Body of pancreas (tissue), 4 donors: ENCODE measurements around the gene PPP4R1. TPM values are rescaled to one million over a fixed set of nuclear protein-coding genes. Genes with fewer than 3 reads are reported as not detected.

Source experiments
- ATAC-seq: fragments of 150-250 bp; one replicate; pipeline ENCODE4 v1.9.1; 2016
- DNase-seq, 4 donors: peaks; one replicate each; pipeline ENCODE4 v3.0.0-alpha.2; 2019
- H3K27ac ChIP-seq, 4 donors: fragments of 200-600 bp; sonication (generic); 1 replicate in 3 of 4; 2 replicates in 1 of 4; pipeline versions ENCODE4 v1.5.1 to v1.6.1; 2016 to 2019; ENCODE audit warnings: mild to moderate bottlenecking in 1 of 4, mixed read lengths in 1 of 4, moderate library complexity in 1 of 4
- H3K27me3 ChIP-seq, 2 donors: fragments of 200-600 bp; sonication (generic); one replicate each; pipeline ENCODE4 v1.6.0; 2016; ENCODE audit warnings: mild to moderate bottlenecking in 1 of 2
- H3K36me3 ChIP-seq, 2 donors: fragments of 200-600 bp; sonication (generic); replicated peaks in 1 of 2; 2 replicates each; pipeline ENCODE4 v1.5.1; 2016; ENCODE audit warnings: low read depth in 2 of 2; ENCODE audit not compliant: insufficient read depth in 1 of 2
- H3K4me1 ChIP-seq: fragments of 200-600 bp; sonication (generic); one replicate; pipeline ENCODE4 v1.6.0; 2016
- H3K4me3 ChIP-seq, 2 donors: fragments of 200-600 bp; sonication (generic); 1 replicate in 1 of 2; 2 replicates in 1 of 2; pipeline ENCODE4 v1.5.1; 2016 to 2019
- H3K9me3 ChIP-seq, 3 donors: fragments of 200-600 bp; sonication (generic); 1 replicate in 2 of 3; 2 replicates in 1 of 3; pipeline ENCODE4 v1.5.1; 2016
- CTCF ChIP-seq, 7 experiments: fragments of 450-650 bp in 4 of 7; fragments of 200-600 bp in 3 of 7; sonication (generic) in 3 of 7; IDR thresholded peaks; one replicate each; pipeline ENCODE4 v1.5.1; 2016 to 2019; ENCODE audit warnings: antibody characterized with exemption in 7 of 7
- POLR2A ChIP-seq, 3 donors: fragments of 450-650 bp; IDR thresholded peaks; one replicate each; pipeline ENCODE4 v1.6.1; 2016; ENCODE audit warnings: antibody characterized with exemption in 3 of 3, mild to moderate bottlenecking in 2 of 3
- WGBS, 2 donors: methylation state at CpG; one replicate each; pipeline ENCODE4 v1.1.5; 2017; 5-methylcytosine and 5-hydroxymethylcytosine counted together
- intact Hi-C: fragments of 100-400 bp; cut with DNase I; formaldehyde crosslinking; loops from one replicate; pipeline ENCODE4 v1.15.1; 2023
- total RNA-seq, 2 donors: library from RNA; depleted of rRNA; stranded (reverse); fragments of >200 nt; gene quantifications; one replicate each; pipeline ENCODE4 v1.1.0, GENCODE V29; 2016

Gene PPP4R1
- total RNA-seq, 2 donors from 2014 or later: 46.4 to 73.5 TPM

GRCh38 chr18:9569178-9569577, 45.2 kb downstream of the PPP4R1 start:
- Histone ChIP-seq H3K9me3 (no peaks in the 10 kb centered on the region), H3K27ac (no peak overlapping the region), H3K27me3 (no peaks in the 10 kb centered on the region), H3K4me1 (no peaks in the 10 kb centered on the region), H3K4me3 (no peak overlapping the region), H3K36me3 (peaks cover 0 to 5% of the 10 kb centered on the region in 2 donors)
- intact Hi-C loops: no loop called here
- DNase-seq (no peak), ATAC-seq (no peak)
- 83 to 90% methylated on average over 8 of the region's 8 CpGs for WGBS, 2 donors
- TF ChIP-seq CTCF (IDR thresholded peaks at IDR 0.05): no peak
- no peak for TF ChIP-seq POLR2A (IDR thresholded peaks at IDR 0.05)

- TF ChIP-seq CTCF (IDR thresholded peaks at IDR 0.05): no peak
- no peak for TF ChIP-seq POLR2A (IDR thresholded peaks at IDR 0.05)
Measured at GRCh38 chr18:9568186-9568585, 46.2 kb downstream of the PPP4R1 start.

DNA sequence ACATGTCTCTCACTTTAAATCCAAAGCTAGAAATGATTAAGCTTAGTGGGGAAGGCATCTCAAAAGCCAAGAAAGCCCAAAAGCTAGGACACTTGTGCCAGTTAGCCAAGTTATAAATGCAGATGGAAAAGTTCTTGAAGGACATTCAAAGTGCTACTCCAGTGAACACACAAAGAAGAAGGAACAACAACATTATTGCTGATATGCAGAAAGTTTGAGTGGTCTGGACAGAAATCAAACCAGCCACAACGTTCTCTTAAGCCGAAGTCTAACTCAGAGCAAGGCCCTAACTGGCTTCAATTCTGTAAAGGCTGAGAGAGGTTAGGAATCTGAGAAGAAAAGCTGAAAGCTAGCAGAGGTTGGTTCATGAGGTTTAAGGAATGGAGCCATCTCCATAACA, 49.0 kb downstream of the PPP4R1 start:
- H3K9me3 ChIP-seq: no peaks in the 10 kb centered on the region
- H3K27me3 ChIP-seq: no peaks in the 10 kb centered on the region
- no peak for ATAC-seq
- no peak overlapping the region for H3K4me3 ChIP-seq
- H3K36me3 ChIP-seq: peaks cover 0 to 16% of the 10 kb centered on the region in 2 donors
- TF ChIP-seq POLR2A (IDR thresholded peaks at IDR 0.05) (no peak), CTCF (IDR thresholded peaks at IDR 0.05) (no peak)
- intact Hi-C loops: no loop called here
- WGBS, 2 donors: 78 to 89% methylated on average over 2 of the region's 2 CpGs
- H3K27ac ChIP-seq: no peak overlapping the region
- no peak for DNase-seq
- H3K4me1 ChIP-seq: no peaks in the 10 kb centered on the region

More at GRCh38 chr18:9568186-9568585, 46.2 kb downstream of the PPP4R1 start:
- Histone ChIP-seq H3K4me1 (no peaks in the 10 kb centered on the region), H3K9me3 (no peaks in the 10 kb centered on the region), H3K27me3 (no peaks in the 10 kb centered on the region), H3K36me3 (peaks cover 0 to 5% of the 10 kb centered on the region in 2 donors), H3K4me3 (no peak overlapping the region), H3K27ac (no peak overlapping the region)
- DNase-seq: no peak
- ATAC-seq: no peak
- intact Hi-C loops: no loop called here

DNA sequence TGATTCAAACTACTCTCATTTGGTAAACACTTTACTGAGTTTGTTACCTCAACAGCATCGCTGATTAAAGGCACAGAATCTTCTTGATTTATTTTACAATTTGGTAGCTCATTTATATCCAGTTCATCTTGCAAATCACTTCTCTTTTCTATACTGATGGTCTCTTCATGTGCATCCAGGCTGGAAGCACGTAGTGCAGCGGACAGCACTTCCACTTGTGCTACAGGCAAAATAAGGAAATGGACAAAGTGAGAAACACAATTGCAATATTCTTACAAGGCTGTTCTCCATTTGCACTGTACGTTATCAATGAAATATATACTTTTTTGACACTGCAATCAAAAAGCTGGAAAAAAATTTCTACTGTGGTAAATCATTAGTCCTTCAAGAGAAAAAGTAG, 51.0 kb downstream of the PPP4R1 start:
- no peaks in the 10 kb centered on the region for H3K4me1 ChIP-seq
- ATAC-seq: no peak
- TF ChIP-seq POLR2A (IDR thresholded peaks at IDR 0.05): no peak
- no peak for TF ChIP-seq CTCF (IDR thresholded peaks at IDR 0.05)
- DNase-seq: peak in 1 of 4 donors; percentile 28
- H3K4me3 ChIP-seq: no peak overlapping the region
- intact Hi-C loops: no loop called here
- peaks cover 0 to 18% of the 10 kb centered on the region in 2 donors for H3K36me3 ChIP-seq
- 80 to 89% methylated on average over 4 of the region's 4 CpGs for WGBS, 2 donors
- H3K27me3 ChIP-seq: no peaks in the 10 kb centered on the region
- no peaks in the 10 kb centered on the region for H3K9me3 ChIP-seq
- H3K27ac ChIP-seq: no peak overlapping the region

DNA sequence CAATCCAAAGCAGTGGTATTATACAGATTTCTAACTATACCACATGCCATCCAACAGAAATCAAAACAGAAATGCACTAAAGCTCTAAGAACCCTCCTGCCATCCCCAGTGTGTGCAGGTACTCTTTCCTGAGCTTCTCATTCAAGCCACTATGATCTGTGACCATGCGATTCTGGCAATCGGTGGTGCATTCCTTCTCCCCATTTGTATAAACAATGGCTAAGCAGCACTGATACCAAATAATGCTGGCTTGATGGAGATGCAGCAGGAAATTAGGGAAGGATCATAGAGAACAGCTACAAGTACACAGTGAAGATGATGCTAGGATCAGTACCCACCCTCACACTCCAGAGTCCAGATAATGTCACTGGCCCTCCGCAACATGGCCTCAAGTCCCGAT, 51.8 kb downstream of the PPP4R1 start:
- intact Hi-C loops: no loop called here
- H3K27ac ChIP-seq: no peak overlapping the region
- H3K4me3 ChIP-seq: no peak overlapping the region
- H3K4me1 ChIP-seq: no peaks in the 10 kb centered on the region
- TF ChIP-seq CTCF (IDR thresholded peaks at IDR 0.05) (no peak), POLR2A (IDR thresholded peaks at IDR 0.05) (no peak)
- DNase-seq: no peak
- H3K36me3 ChIP-seq: peaks cover 0 to 23% of the 10 kb centered on the region in 2 donors
- no peak for ATAC-seq
- H3K27me3 ChIP-seq: no peaks in the 10 kb centered on the region
- no peaks in the 10 kb centered on the region for H3K9me3 ChIP-seq
- WGBS, 2 donors: 83 to 89% methylated on average over 4 of the region's 4 CpGs
